HepG2 (cell line): ENCODE data around the gene EPC2. TPM values are rescaled to one million over a fixed set of nuclear protein-coding genes. Genes with fewer than 3 reads are reported as not detected.
A peak's percentile ranks its signal among the peaks of the same experiment; 100 is the strongest.

Source experiments
- BATF2 ChIP-seq: sonication (generic); formaldehyde crosslinking; IDR thresholded peaks from 2 replicates; pipeline ENCODE4 v1.8.0; 2022; ENCODE audit warnings: mild to moderate bottlenecking, missing genetic modification reagents, moderate library complexity
- E2F1 ChIP-seq: sonication (generic); formaldehyde crosslinking; IDR thresholded peaks from 2 replicates; pipeline ENCODE4 v1.5.0; 2020; ENCODE audit warnings: missing genetic modification reagents
- FOXJ3 ChIP-seq: sonication (generic); formaldehyde crosslinking; IDR thresholded peaks from 2 replicates; pipeline ENCODE4 v1.4.0; 2020; ENCODE audit warnings: missing genetic modification reagents, mild to moderate bottlenecking, borderline replicate concordance
- KMT2B ChIP-seq: IDR thresholded peaks from 2 replicates; pipeline ENCODE4 v1.6.1; 2016; ENCODE audit warnings: missing genetic modification reagents, missing compliant biosample characterization
- MBD4 ChIP-seq: IDR thresholded peaks from 2 replicates; pipeline ENCODE4 v1.6.1; 2012; ENCODE audit warnings: low read length, inconsistent platforms, borderline replicate concordance
- NCOA5 ChIP-seq: sonication (generic); formaldehyde crosslinking; IDR thresholded peaks from 2 replicates; pipeline ENCODE4 v1.4.0; 2020; ENCODE audit warnings: missing genetic modification reagents
- NFKBIZ ChIP-seq: IDR thresholded peaks from 2 replicates; pipeline ENCODE4 v1.6.1; 2018; ENCODE audit warnings: missing genetic modification reagents, missing compliant biosample characterization
- NR2F6 ChIP-seq, 2 experiments: IDR thresholded peaks; 2 replicates each; pipeline ENCODE4 v1.6.1; 2016; ENCODE audit warnings: antibody characterized with exemption in 1 of 2, mild to moderate bottlenecking in 1 of 2
- PCBP2 ChIP-seq: fragments of 200-400 bp; formaldehyde crosslinking; optimal IDR thresholded peaks from 2 replicates; pipeline ENCODE3; 2018; ENCODE audit warnings: low read length, low read depth; ENCODE audit not compliant: poor library complexity, severe bottlenecking
- RNF219 ChIP-seq: sonication (generic); formaldehyde crosslinking; IDR thresholded peaks from 2 replicates; pipeline ENCODE4 v1.5.0; 2020; ENCODE audit warnings: mild to moderate bottlenecking, missing genetic modification reagents
- SRF ChIP-seq: IDR thresholded peaks from 2 replicates; pipeline ENCODE4 v1.6.1; 2011; ENCODE audit warnings: mild to moderate bottlenecking, low read depth, low read length, moderate library complexity
- THRA ChIP-seq: sonication (generic); formaldehyde crosslinking; IDR thresholded peaks from 2 replicates; pipeline ENCODE4 v1.4.0; 2020; ENCODE audit warnings: missing genetic modification reagents, borderline replicate concordance
- TOPORS ChIP-seq: sonication (generic); formaldehyde crosslinking; IDR thresholded peaks from 2 replicates; pipeline ENCODE4 v1.8.0; 2023; ENCODE audit warnings: mild to moderate bottlenecking, missing genetic modification reagents
- ZNF136 ChIP-seq: sonication (generic); formaldehyde crosslinking; IDR thresholded peaks from 2 replicates; pipeline ENCODE4 v1.8.1; 2022; ENCODE audit warnings: low read depth, mild to moderate bottlenecking, moderate library complexity, missing genetic modification reagents
- ZNF138 ChIP-seq: sonication (generic); formaldehyde crosslinking; IDR thresholded peaks from 2 replicates; pipeline ENCODE4 v1.5.0; 2020; ENCODE audit warnings: mild to moderate bottlenecking, low read depth, missing genetic modification reagents
- ZNF263 ChIP-seq: sonication (generic); formaldehyde crosslinking; IDR thresholded peaks from 2 replicates; pipeline ENCODE4 v1.4.0; 2020; ENCODE audit warnings: missing genetic modification reagents
- ZNF382 ChIP-seq: sonication (generic); formaldehyde crosslinking; IDR thresholded peaks from 2 replicates; pipeline ENCODE4 v1.5.0; 2020; ENCODE audit warnings: missing genetic modification reagents, mild to moderate bottlenecking, borderline replicate concordance
- ZNF530 ChIP-seq: sonication (generic); formaldehyde crosslinking; IDR thresholded peaks from 2 replicates; pipeline ENCODE4 v1.5.0; 2020; ENCODE audit warnings: low read depth, mild to moderate bottlenecking, missing genetic modification reagents
- ZNF549 ChIP-seq: sonication (generic); formaldehyde crosslinking; IDR thresholded peaks from 2 replicates; pipeline ENCODE4 v1.5.0; 2020; ENCODE audit warnings: missing genetic modification reagents
- ZNF678 ChIP-seq: sonication (generic); formaldehyde crosslinking; IDR thresholded peaks from 2 replicates; pipeline ENCODE4 v1.4.0; 2020; ENCODE audit warnings: mild to moderate bottlenecking, missing genetic modification reagents
- ZNF724P ChIP-seq: sonication (generic); formaldehyde crosslinking; IDR thresholded peaks from 2 replicates; pipeline ENCODE4 v1.8.0; 2022; ENCODE audit warnings: missing genetic modification reagents, borderline replicate concordance
- ZNF788 ChIP-seq: sonication (generic); formaldehyde crosslinking; IDR thresholded peaks from 2 replicates; pipeline ENCODE4 v1.5.0; 2020; ENCODE audit warnings: mild to moderate bottlenecking, missing genetic modification reagents, borderline replicate concordance
- ZSCAN31 ChIP-seq: sonication (generic); formaldehyde crosslinking; IDR thresholded peaks from 2 replicates; pipeline ENCODE4 v1.5.0; 2020; ENCODE audit warnings: low read depth, mild to moderate bottlenecking, missing genetic modification reagents
- polyA plus RNA-seq, 8 experiments: library from polyadenylated mRNA; depleted of rRNA in 3 of 8; stranded (reverse) in 7 of 8; unstranded in 1 of 8; fragments of >200 nt; fragmentation: Illumina TruSeq in 4 of 8; extraction: Trizol in 4 of 8; gene quantifications; 2 replicates each; pipeline versions ENCODE4 v1.2.1 to v1.2.3, GENCODE V29; 2011 to 2016; ENCODE audit warnings: low read depth in 4 of 8, missing spikeins in 1 of 8, mixed read lengths in 1 of 8; ENCODE audit not compliant: insufficient read depth in 1 of 8
- total RNA-seq, 5 experiments: library from RNA; depleted of rRNA; stranded (reverse); fragments of >200 nt; fragmentation: Illumina TruSeq; extraction: Trizol; gene quantifications; 2 replicates each; pipeline ENCODE4 v1.2.3, GENCODE V29; 2016; ENCODE audit warnings: low read depth in 1 of 5

The EPC2 gene
- total and polyA plus RNA-seq, 2 of the 13 experiments (the other 11 are each of a cell fraction or from before 2014, with no cell fraction given): 20.5 to 22.0 TPM

GRCh38 chr2:148645539-148646230 lies 1.1 kb downstream of the EPC2 start (continued):
- no peak for TF ChIP-seq ZNF530 (CRISPR knock-in tag)
- TF ChIP-seq ZSCAN31 (CRISPR knock-in tag): peak; percentile 1
- TF ChIP-seq ZNF263 (CRISPR knock-in tag): peak; percentile 72
- TF ChIP-seq ZNF724P: no peak
- no peak for TF ChIP-seq PCBP2
- TF ChIP-seq FOXJ3 (CRISPR knock-in tag): peak; percentile 11; the same call in 1 of the 2 replicates
- TF ChIP-seq TOPORS (CRISPR knock-in tag): no peak
- 0 out of 2 replicates have a peak, but pooled peaks have one; percentile 27 for TF ChIP-seq ZNF678
- no peak for TF ChIP-seq ZNF549 (CRISPR knock-in tag)
- TF ChIP-seq RNF219: no peak
- TF ChIP-seq SRF: no peak
- no peak for TF ChIP-seq THRA (CRISPR knock-in tag)
- no peak for TF ChIP-seq MBD4
- no peak for TF ChIP-seq KMT2B (CRISPR knock-in tag)
- TF ChIP-seq ZNF138 (CRISPR knock-in tag): no peak; the same call in 1 of the 2 replicates
- TF ChIP-seq NFKBIZ (CRISPR knock-in tag): no peak
- no peak for TF ChIP-seq E2F1
- TF ChIP-seq NR2F6 (IDR thresholded peaks at IDR 0.05): no peak
- no peak for TF ChIP-seq NR2F6 (CRISPR knock-in tag; IDR thresholded peaks at IDR 0.05)
- 0 out of 2 replicates have a peak, but pooled peaks have one; percentile 25 for TF ChIP-seq BATF2
- TF ChIP-seq ZNF382 (CRISPR knock-in tag): no peak
- no peak for TF ChIP-seq NCOA5
- TF ChIP-seq ZNF788 (CRISPR knock-in tag): 0 out of 2 replicates have a peak, but pooled peaks have one; percentile 28
- peak; percentile 60; the same call in 1 of the 2 replicates for TF ChIP-seq ZNF136
